ENCODE measurements around the gene PIP4K2C.

- TF ChIP-seq POLR2A (IDR thresholded peaks at IDR 0.05): no peak
- TF ChIP-seq CTCF (IDR thresholded peaks at IDR 0.05): no peak
These were observed 9.2 kb upstream of the PIP4K2C start for GRCh38 chr12:57581802-57582201.

Data from right lobe of liver (tissue), 4 donors.